HepG2 (cell line): ENCODE measurements around the gene PPP1R9A. TPM values are rescaled to one million over a fixed set of nuclear protein-coding genes. Genes with fewer than 3 reads are reported as not detected.

ENCODE experiments used
- ATAC-seq: fragments of 200-7000 bp; cut with Tn5 transposase; 3 replicates; pipeline ENCODE4 v1.9.1; 2020; ENCODE audit warnings: mild to moderate bottlenecking, moderate library complexity
- BruUV-seq: library from RNA; stranded (reverse); fragments of 400-500 nt; replicated peaks from 2 replicates; lab custom pipeline; 2021; lab: Mats Ljungman, UMichigan
- CTCF ChIA-PET: fragments of 300-600 bp; formaldehyde crosslinking; extraction: SDS; loops from one replicate; lab custom pipeline; 2021; ENCODE audit warnings: low total read pairs, inconsistent platforms, low intra/inter-chr PET ratio; lab: Yijun Ruan, JAX
- POLR2A ChIA-PET: fragments of 350-600 bp; sonication (Branson Sonifier 250); formaldehyde crosslinking; loops from one replicate; lab custom pipeline; 2020; ENCODE audit warnings: antibody characterized with exemption, inconsistent platforms; lab: Yijun Ruan, JAX
- DNase-seq: peaks from one replicate; pipeline ENCODE4 v3.0.0-alpha.2; 2015; ENCODE audit warnings: low spot score
- FAIRE-seq: peaks from 3 replicates; lab custom pipeline; 2011; peaks lifted over from hg19 to GRCh38; lab: Jason Lieb, UNC
- H2AFZ ChIP-seq: one replicate; pipeline ENCODE4 v1.6.1; 2011; ENCODE audit warnings: low read length, inconsistent platforms
- H3K27ac ChIP-seq: fragments of 300-600 bp; 3 replicates; pipeline ENCODE4 v1.8.0; 2011; ENCODE audit warnings: mixed run types, mild to moderate bottlenecking, mixed read lengths, low read length, inconsistent platforms; ENCODE audit not compliant: insufficient read depth; ENCODE audit errors: extremely low read length
- H3K27me3 ChIP-seq, 2 experiments: fragments of 200-600 bp in 1 of 2; 2 replicates in 1 of 2; 3 replicates in 1 of 2; pipeline versions ENCODE4 v1.6.0 to v1.8.0; 2011; ENCODE audit warnings: low read length in 2 of 2, mild to moderate bottlenecking in 2 of 2, moderate library complexity in 2 of 2, inconsistent platforms in 1 of 2; ENCODE audit not compliant: insufficient read depth in 2 of 2, control insufficient read depth in 1 of 2
- H3K36me3 ChIP-seq, 2 experiments: fragments of 200-600 bp in 1 of 2; replicated peaks in 1 of 2; 2 replicates in 1 of 2; 3 replicates in 1 of 2; pipeline versions ENCODE4 v1.5.1 to v1.8.0; 2011; ENCODE audit warnings: low read length in 2 of 2, inconsistent platforms in 1 of 2; ENCODE audit not compliant: insufficient read depth in 2 of 2, control insufficient read depth in 1 of 2
- H3K4me1 ChIP-seq: 2 replicates; pipeline ENCODE4 v1.5.1; 2012; ENCODE audit warnings: low read length, inconsistent platforms; ENCODE audit not compliant: insufficient read depth
- H3K4me2 ChIP-seq: 2 replicates; pipeline ENCODE4 v1.6.0; 2011; ENCODE audit warnings: low read depth, low read length, inconsistent platforms
- H3K4me3 ChIP-seq, 3 experiments: fragments of 200-600 bp in 1 of 3; sonication (generic), shearing (Covaris generic) in 1 of 3; replicated peaks in 1 of 3; 2 replicates each; pipeline ENCODE4 v1.5.1; 2011 to 2016; ENCODE audit warnings: low read length in 3 of 3, inconsistent platforms in 2 of 3, low read depth in 2 of 3, mild to moderate bottlenecking in 2 of 3, control low read depth in 1 of 3, mixed read lengths in 1 of 3; ENCODE audit not compliant: insufficient read depth in 1 of 3
- H3K79me2 ChIP-seq: one replicate; pipeline ENCODE4 v1.6.1; 2011; ENCODE audit warnings: low read length, inconsistent platforms; ENCODE audit not compliant: insufficient read depth
- H3K9ac ChIP-seq: 2 replicates; pipeline ENCODE4 v1.6.0; 2011; ENCODE audit warnings: mild to moderate bottlenecking, low read depth, low read length, inconsistent platforms; ENCODE audit not compliant: insufficient read depth
- H3K9me3 ChIP-seq: 2 replicates; pipeline ENCODE4 v1.5.1; 2012; ENCODE audit warnings: mild to moderate bottlenecking, low read length
- H4K20me1 ChIP-seq: 2 replicates; pipeline ENCODE4 v1.6.0; 2011; ENCODE audit warnings: inconsistent platforms, mild to moderate bottlenecking, low read length, moderate library complexity; ENCODE audit not compliant: insufficient read depth
- BRCA1 ChIP-seq: sonication (generic); formaldehyde crosslinking; IDR thresholded peaks from 2 replicates; pipeline ENCODE4 v1.4.0; 2020; ENCODE audit warnings: missing genetic modification reagents
- CBX5 ChIP-seq: sonication (generic); formaldehyde crosslinking; IDR thresholded peaks from 2 replicates; pipeline ENCODE4 v1.4.0; 2020; ENCODE audit warnings: missing genetic modification reagents, borderline replicate concordance
- HOXD1 ChIP-seq: sonication (generic); formaldehyde crosslinking; IDR thresholded peaks from 2 replicates; pipeline ENCODE4 v1.5.0; 2020; ENCODE audit warnings: missing genetic modification reagents
- MZF1 ChIP-seq: sonication (generic); formaldehyde crosslinking; IDR thresholded peaks from 2 replicates; pipeline ENCODE4 v1.8.1; 2023; ENCODE audit warnings: mild to moderate bottlenecking, missing genetic modification reagents, borderline replicate concordance
- NR2F2 ChIP-seq: IDR thresholded peaks from 2 replicates; pipeline ENCODE4 v1.6.1; 2012; ENCODE audit warnings: low read depth, inconsistent platforms, borderline replicate concordance
- RFX5 ChIP-seq: IDR thresholded peaks from 2 replicates; pipeline ENCODE4 v1.6.1; 2011; ENCODE audit warnings: low read depth, low read length, improper control_type of control experiment
- RNF2 ChIP-seq: fragments of 450-650 bp; conservative IDR thresholded peaks from 2 replicates; pipeline ENCODE4 v1.6.1; 2016; ENCODE audit warnings: low read depth
- SNAPC2 ChIP-seq: sonication (generic); formaldehyde crosslinking; IDR thresholded peaks from 2 replicates; pipeline ENCODE4 v1.8.1; 2022; ENCODE audit warnings: mild to moderate bottlenecking, missing genetic modification reagents
- SRY ChIP-seq: sonication (generic); formaldehyde crosslinking; IDR thresholded peaks from 2 replicates; pipeline ENCODE4 v1.8.0; 2022; ENCODE audit warnings: mild to moderate bottlenecking, missing genetic modification reagents
- TOE1 ChIP-seq: sonication (generic); formaldehyde crosslinking; IDR thresholded peaks from 2 replicates; pipeline ENCODE4 v1.4.0; 2020; ENCODE audit warnings: mild to moderate bottlenecking, missing genetic modification reagents
- ZKSCAN8 ChIP-seq: IDR thresholded peaks from 2 replicates; pipeline ENCODE4 v1.6.1; 2016; ENCODE audit warnings: borderline replicate concordance, missing genetic modification reagents, missing compliant biosample characterization
- ZNF282 ChIP-seq: fragments of 450-650 bp; IDR thresholded peaks from 2 replicates; pipeline ENCODE4 v1.6.1; 2018; ENCODE audit not compliant: partially characterized antibody
- ZNF543 ChIP-seq: sonication (generic); formaldehyde crosslinking; IDR thresholded peaks from 2 replicates; pipeline ENCODE4 v1.4.0; 2020; ENCODE audit warnings: mild to moderate bottlenecking, missing genetic modification reagents
- ZNF607 ChIP-seq: sonication (generic); formaldehyde crosslinking; IDR thresholded peaks from 2 replicates; pipeline ENCODE4 v1.5.1; 2020; ENCODE audit warnings: missing genetic modification reagents, mild to moderate bottlenecking, borderline replicate concordance
- ZNF709 ChIP-seq: sonication (generic); formaldehyde crosslinking; IDR thresholded peaks from 2 replicates; pipeline ENCODE4 v1.5.0; 2020; ENCODE audit warnings: mild to moderate bottlenecking, missing genetic modification reagents
- ZNF816 ChIP-seq: sonication (generic); formaldehyde crosslinking; IDR thresholded peaks from 2 replicates; pipeline ENCODE4 v1.8.0; 2022; ENCODE audit warnings: missing genetic modification reagents, mild to moderate bottlenecking, borderline replicate concordance
- ZNF883 ChIP-seq: sonication (generic); formaldehyde crosslinking; IDR thresholded peaks from 2 replicates; pipeline ENCODE4 v1.5.1; 2020; ENCODE audit warnings: mild to moderate bottlenecking, missing genetic modification reagents; ENCODE audit errors: not compliant biosample characterization
- in situ Hi-C: cut with HindIII; loops from 2 replicates; pipeline ENCODE4 v1.10.0; 2017; ENCODE audit warnings: low pct_unique_long_range_greater_than_20kb; ENCODE audit not compliant: extremely low pct_ligation_motif_present
- intact Hi-C: fragments of 100-400 bp; cut with micrococcal nuclease; formaldehyde crosslinking; loops from one replicate; pipeline ENCODE4 v1.10.0; 2022; ENCODE audit not compliant: unreplicated experiment
- polyA plus RNA-seq, 8 experiments: library from polyadenylated mRNA; depleted of rRNA in 3 of 8; stranded (reverse) in 7 of 8; unstranded in 1 of 8; fragments of >200 nt; fragmentation: Illumina TruSeq in 4 of 8; extraction: Trizol in 4 of 8; gene quantifications; 2 replicates each; pipeline versions ENCODE4 v1.2.1 to v1.2.3, GENCODE V29; 2011 to 2016; ENCODE audit warnings: low read depth in 4 of 8, missing spikeins in 1 of 8, mixed read lengths in 1 of 8; ENCODE audit not compliant: insufficient read depth in 1 of 8
- total RNA-seq, 5 experiments: library from RNA; depleted of rRNA; stranded (reverse); fragments of >200 nt; fragmentation: Illumina TruSeq; extraction: Trizol; gene quantifications; 2 replicates each; pipeline ENCODE4 v1.2.3, GENCODE V29; 2016; ENCODE audit warnings: low read depth in 1 of 5
- TF ChIP-seq, protein P1 (sequence below): sonication (generic); formaldehyde crosslinking; IDR thresholded peaks from 2 replicates; pipeline ENCODE4 v1.9.0; 2021; ENCODE audit warnings: missing genetic modification reagents, mild to moderate bottlenecking, borderline replicate concordance
- TF ChIP-seq, protein P2 (sequence below): sonication (generic); formaldehyde crosslinking; IDR thresholded peaks from 2 replicates; pipeline ENCODE4 v1.4.0; 2020; ENCODE audit warnings: mild to moderate bottlenecking, missing genetic modification reagents
- TF ChIP-seq, protein P3 (sequence below): IDR thresholded peaks from 2 replicates; pipeline ENCODE4 v1.6.1; 2016; ENCODE audit warnings: control low read depth

PPP1R9A gene
- total and polyA plus RNA-seq, 2 of the 13 experiments (the other 11 are each of a cell fraction or from before 2014, with no cell fraction given), result 11.4 to 31.9 TPM

DNA sequence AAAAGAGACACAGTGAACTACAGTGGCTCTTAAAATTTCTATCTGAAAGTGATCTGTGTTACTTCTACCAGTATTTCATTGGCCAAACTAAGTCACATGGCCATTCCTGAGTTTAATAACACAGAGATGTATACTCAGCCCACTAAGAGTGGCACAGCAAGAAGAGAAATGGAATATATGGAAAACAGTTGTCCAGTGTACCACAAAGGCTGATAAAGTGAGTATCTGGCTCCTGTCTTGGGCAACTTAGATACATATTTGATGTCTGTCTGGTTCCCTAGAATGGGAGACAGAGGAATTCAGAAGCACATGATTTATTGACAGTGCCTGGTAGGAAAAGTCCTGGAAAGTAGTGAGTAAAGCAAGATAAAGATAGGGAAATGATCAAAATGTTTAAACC lies 427.1 kb downstream of the PPP1R9A start:
- H3K27ac ChIP-seq, result no peak overlapping the region

More for the DNA sequence above, 427.1 kb downstream of the PPP1R9A start:
- no peak for FAIRE-seq
- Histone ChIP-seq H2AFZ (no peak overlapping the region), H3K79me2 (no peaks in the 10 kb centered on the region), H3K36me3 (no peaks in the 10 kb centered on the region), H3K27me3 (no peaks in the 10 kb centered on the region), H4K20me1 (no peaks in the 10 kb centered on the region), H3K4me1 (0 out of 2 replicates have a peak, but pooled peaks cover 6% of the 10 kb centered on the region), H3K4me3 (no peak overlapping the region), H3K9ac (no peak overlapping the region), H3K9me3 (no peaks in the 10 kb centered on the region), H3K4me2 (no peak overlapping the region)
- in situ Hi-C loops (loop anchor here (25.0 kb wide), 1 partner anchor 353 kb away; no protein-coding TSS in a partner anchor), intact Hi-C loops (no loop called here)
- ATAC-seq, result no peak
- no peak for TF ChIP-seq SNAPC2
- no peak for TF ChIP-seq HOXD1 (CRISPR knock-in tag)
- TF ChIP-seq ZKSCAN8 (CRISPR knock-in tag), result no peak
- TF ChIP-seq, protein P1, sequence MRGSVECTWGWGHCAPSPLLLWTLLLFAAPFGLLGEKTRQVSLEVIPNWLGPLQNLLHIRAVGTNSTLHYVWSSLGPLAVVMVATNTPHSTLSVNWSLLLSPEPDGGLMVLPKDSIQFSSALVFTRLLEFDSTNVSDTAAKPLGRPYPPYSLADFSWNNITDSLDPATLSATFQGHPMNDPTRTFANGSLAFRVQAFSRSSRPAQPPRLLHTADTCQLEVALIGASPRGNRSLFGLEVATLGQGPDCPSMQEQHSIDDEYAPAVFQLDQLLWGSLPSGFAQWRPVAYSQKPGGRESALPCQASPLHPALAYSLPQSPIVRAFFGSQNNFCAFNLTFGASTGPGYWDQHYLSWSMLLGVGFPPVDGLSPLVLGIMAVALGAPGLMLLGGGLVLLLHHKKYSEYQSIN (CRISPR knock-in tag), result no peak
- TF ChIP-seq ZNF816 (CRISPR knock-in tag), result no peak
- no peak for TF ChIP-seq NR2F2
- no peak for TF ChIP-seq RFX5
- no peak for TF ChIP-seq TOE1
- no peak for TF ChIP-seq ZNF543 (CRISPR knock-in tag)
- no peak for TF ChIP-seq ZNF282
- TF ChIP-seq, protein P2, sequence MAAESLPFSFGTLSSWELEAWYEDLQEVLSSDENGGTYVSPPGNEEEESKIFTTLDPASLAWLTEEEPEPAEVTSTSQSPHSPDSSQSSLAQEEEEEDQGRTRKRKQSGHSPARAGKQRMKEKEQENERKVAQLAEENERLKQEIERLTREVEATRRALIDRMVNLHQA (CRISPR knock-in tag), result no peak
- no peak for TF ChIP-seq ZNF607
- no peak for TF ChIP-seq BRCA1 (CRISPR knock-in tag)
- no peak for TF ChIP-seq MZF1 (CRISPR knock-in tag)
- no peak for TF ChIP-seq CBX5 (CRISPR knock-in tag)
- TF ChIP-seq, protein P3, sequence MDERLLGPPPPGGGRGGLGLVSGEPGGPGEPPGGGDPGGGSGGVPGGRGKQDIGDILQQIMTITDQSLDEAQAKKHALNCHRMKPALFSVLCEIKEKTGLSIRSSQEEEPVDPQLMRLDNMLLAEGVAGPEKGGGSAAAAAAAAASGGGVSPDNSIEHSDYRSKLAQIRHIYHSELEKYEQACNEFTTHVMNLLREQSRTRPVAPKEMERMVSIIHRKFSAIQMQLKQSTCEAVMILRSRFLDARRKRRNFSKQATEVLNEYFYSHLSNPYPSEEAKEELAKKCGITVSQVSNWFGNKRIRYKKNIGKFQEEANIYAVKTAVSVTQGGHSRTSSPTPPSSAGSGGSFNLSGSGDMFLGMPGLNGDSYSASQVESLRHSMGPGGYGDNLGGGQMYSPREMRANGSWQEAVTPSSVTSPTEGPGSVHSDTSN, result no peak
- TF ChIP-seq ZNF883, result no peak
- no peak for TF ChIP-seq RNF2
- no peak for TF ChIP-seq ZNF709 (CRISPR knock-in tag)
- no peak for TF ChIP-seq SRY (CRISPR knock-in tag)
- no peak for DNase-seq
- CTCF ChIA-PET, result no interaction called here
- BruUV-seq, result no TSS peak
- POLR2A ChIA-PET, result no interaction called here
